Prostate gland (tissue), 1 donor: ENCODE measurements around the gene MARCHF3.

Experiments
- POLR2A ChIP-seq: fragments of 450-650 bp; IDR thresholded peaks from one replicate; pipeline ENCODE4 v1.6.1; 2016; ENCODE audit warnings: antibody characterized with exemption, mild to moderate bottlenecking
- POLR2AphosphoS5 ChIP-seq: sonication (generic); formaldehyde crosslinking; IDR thresholded peaks from one replicate; pipeline ENCODE4 v1.6.1; 2017; ENCODE audit warnings: antibody characterized with exemption

DNA sequence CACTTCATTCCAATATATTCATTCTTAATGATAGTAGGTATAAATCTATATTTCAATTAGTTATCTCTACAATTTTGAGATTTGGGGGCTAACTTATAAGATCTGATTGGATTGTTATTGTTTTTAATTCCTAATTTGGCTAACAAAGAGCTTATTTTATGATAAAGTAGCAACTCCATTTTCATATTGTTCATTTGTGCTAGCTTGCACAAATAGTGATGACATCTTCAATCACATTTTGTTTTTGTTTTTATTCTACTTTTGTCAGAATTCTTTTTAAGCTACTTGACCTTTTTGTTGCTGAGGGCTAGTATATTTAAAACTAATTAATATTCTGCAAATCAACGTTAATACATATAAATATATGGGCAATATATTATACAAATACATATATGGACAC lies 22.8 kb downstream of the MARCHF3 start:
- TF ChIP-seq POLR2A, result no peak
- TF ChIP-seq POLR2AphosphoS5, result no peak
